ENCODE data around the gene LRRC41.
A peak's percentile ranks its signal among the peaks of the same experiment; 100 is the strongest.
"Not testable (repeated sequence)": the region's sequence is repeated elsewhere in the genome, so short reads cannot be mapped to it uniquely, and the experiment has no call there.

The LRRC41 gene

GRCh38 chr1:46285730-46286477 is 17.5 kb downstream of the LRRC41 start:
- no peak for DNase-seq (ENCODE audit: low read depth)

- no peak for DNase-seq (ENCODE audit: low read depth)
Observed at GRCh38 chr1:46284597-46285564, 18.5 kb downstream of the LRRC41 start.

- DNase-seq (ENCODE audit: low read depth): no peak
Observed at GRCh38 chr1:46284058-46284457, 19.4 kb downstream of the LRRC41 start.

- DNase-seq (ENCODE audit: low read depth): no peak
Observed at GRCh38 chr1:46281021-46281420, 22.4 kb downstream of the LRRC41 start.

GRCh38 chr1:46280092-46280491 is 23.3 kb downstream of the LRRC41 start:
- no peak for DNase-seq (ENCODE audit: low read depth)

GRCh38 chr1:46278807-46279206 is 24.6 kb downstream of the LRRC41 start:
- no peak for DNase-seq (ENCODE audit: low read depth)

- no peak for DNase-seq (ENCODE audit: low read depth)
Observed at GRCh38 chr1:46277658-46278373, 25.6 kb downstream of the LRRC41 start.

GRCh38 chr1:46275030-46275337 is 28.4 kb downstream of the LRRC41 start:
- no peak for DNase-seq (ENCODE audit: low read depth)

- DNase-seq (ENCODE audit: low read depth): no peak
Observed at GRCh38 chr1:46274225-46275029, 29.0 kb downstream of the LRRC41 start.

GRCh38 chr1:46268578-46268977 is 34.8 kb downstream of the LRRC41 start:
- no peak for DNase-seq (ENCODE audit: low read depth)

GRCh38 chr1:46263146-46263545 is 40.3 kb downstream of the LRRC41 start:
- no peak for DNase-seq (ENCODE audit: low read depth)

- DNase-seq (ENCODE audit: low read depth): no peak
Observed at GRCh38 chr1:46262508-46262907, 40.9 kb downstream of the LRRC41 start.

- DNase-seq (ENCODE audit: low read depth): no peak
Observed at GRCh38 chr1:46256523-46256922, 46.9 kb downstream of the LRRC41 start.

- no peak for DNase-seq (ENCODE audit: low read depth)
Observed at GRCh38 chr1:46254668-46255067, 48.7 kb downstream of the LRRC41 start.

- no peak for DNase-seq (ENCODE audit: low read depth)
Observed at GRCh38 chr1:46248122-46248920, 55.1 kb downstream of the LRRC41 start.

GRCh38 chr1:46247436-46248121 is 55.8 kb downstream of the LRRC41 start, which contains the start of gene RAD54L:
Gene RAD54L, plus strand, starts transcription at chr1:46247763. Its CDS starts 643 bp downstream, at chr1:46248406.
- peak; percentile 80 for DNase-seq (ENCODE audit: low read depth)

- DNase-seq (ENCODE audit: low read depth): peak; percentile 33
Observed at GRCh38 chr1:46246548-46247435, 56.6 kb downstream of the LRRC41 start.

GRCh38 chr1:46246136-46246535 is 57.3 kb downstream of the LRRC41 start:
- not testable (repeated sequence) for DNase-seq (ENCODE audit: low read depth)

All from stimulated activated CD8-positive, alpha-beta memory T cell treated with anti-CD3 and anti-CD28 coated beads, Interleukin-15, amount 100 ng/mL, for 24 hours (primary cell).